HFFc6 (cell line): ENCODE data around the gene TCF7L1. TPM values are rescaled to one million over a fixed set of nuclear protein-coding genes. Genes with fewer than 3 reads are reported as not detected.

Experiments used
- DNase-seq: peaks from one replicate; pipeline ENCODE4 v3.0.0-alpha.2; 2018
- H3K27ac Mint-ChIP-seq: 2 replicates; pipeline ENCODE4 v1.8.0; 2020; ENCODE audit warnings: mild to moderate bottlenecking, mixed read lengths
- H3K27me3 Mint-ChIP-seq: 2 replicates; pipeline ENCODE4 v1.8.0; 2021; ENCODE audit warnings: mild to moderate bottlenecking, moderate library complexity, mixed read lengths; ENCODE audit not compliant: insufficient read depth
- H3K36me3 Mint-ChIP-seq: 2 replicates; pipeline ENCODE4 v1.8.0; 2021; ENCODE audit warnings: low read depth, mixed read lengths
- H3K4me1 Mint-ChIP-seq: 2 replicates; pipeline ENCODE4 v1.8.0; 2020; ENCODE audit warnings: low read depth, mixed read lengths
- H3K4me3 Mint-ChIP-seq: 2 replicates; pipeline ENCODE4 v1.8.0; 2020; ENCODE audit warnings: mild to moderate bottlenecking, moderate library complexity, mixed read lengths
- H3K9me3 Mint-ChIP-seq: 2 replicates; pipeline ENCODE4 v1.8.0; 2020; ENCODE audit warnings: mild to moderate bottlenecking, mixed read lengths
- total RNA-seq, 6 experiments: library from RNA; stranded (reverse); fragmentation: NEBNext Ultra II Directional; extraction: Animal tissue kit (Norgen Biotek cat#: 25700); gene quantifications; 2 replicates in 1 of 6; 3 replicates in 5 of 6; pipeline ENCODE4 v1.2.3, GENCODE V29; 2021
- TF ChIP-seq, protein P1 (sequence below): fragments of 200-600 bp; sonication (generic); IDR thresholded peaks from 2 replicates; pipeline ENCODE4 v1.5.0; 2021; ENCODE audit warnings: antibody characterized with exemption, mild to moderate bottlenecking

Gene TCF7L1
- total RNA-seq, 6 experiments from 2014 or later, result 2.6 to 10.3 (median 9.4) TPM

- peaks cover 26% of the 10 kb centered on the region for H3K4me1 Mint-ChIP-seq
- no peak for DNase-seq
- H3K27ac Mint-ChIP-seq, result no peak overlapping the region
- H3K4me3 Mint-ChIP-seq, result no peak overlapping the region
- H3K36me3 Mint-ChIP-seq, result no peaks in the 10 kb centered on the region; the same call in 1 of the 2 replicates
- peaks cover 10% of the 10 kb centered on the region for H3K27me3 Mint-ChIP-seq
- no peaks in the 10 kb centered on the region for H3K9me3 Mint-ChIP-seq
- TF ChIP-seq, protein P1, sequence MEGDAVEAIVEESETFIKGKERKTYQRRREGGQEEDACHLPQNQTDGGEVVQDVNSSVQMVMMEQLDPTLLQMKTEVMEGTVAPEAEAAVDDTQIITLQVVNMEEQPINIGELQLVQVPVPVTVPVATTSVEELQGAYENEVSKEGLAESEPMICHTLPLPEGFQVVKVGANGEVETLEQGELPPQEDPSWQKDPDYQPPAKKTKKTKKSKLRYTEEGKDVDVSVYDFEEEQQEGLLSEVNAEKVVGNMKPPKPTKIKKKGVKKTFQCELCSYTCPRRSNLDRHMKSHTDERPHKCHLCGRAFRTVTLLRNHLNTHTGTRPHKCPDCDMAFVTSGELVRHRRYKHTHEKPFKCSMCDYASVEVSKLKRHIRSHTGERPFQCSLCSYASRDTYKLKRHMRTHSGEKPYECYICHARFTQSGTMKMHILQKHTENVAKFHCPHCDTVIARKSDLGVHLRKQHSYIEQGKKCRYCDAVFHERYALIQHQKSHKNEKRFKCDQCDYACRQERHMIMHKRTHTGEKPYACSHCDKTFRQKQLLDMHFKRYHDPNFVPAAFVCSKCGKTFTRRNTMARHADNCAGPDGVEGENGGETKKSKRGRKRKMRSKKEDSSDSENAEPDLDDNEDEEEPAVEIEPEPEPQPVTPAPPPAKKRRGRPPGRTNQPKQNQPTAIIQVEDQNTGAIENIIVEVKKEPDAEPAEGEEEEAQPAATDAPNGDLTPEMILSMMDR, result no peak
Measured at GRCh38 chr2:85213404-85213803, 80.2 kb downstream of the TCF7L1 start.

DNA sequence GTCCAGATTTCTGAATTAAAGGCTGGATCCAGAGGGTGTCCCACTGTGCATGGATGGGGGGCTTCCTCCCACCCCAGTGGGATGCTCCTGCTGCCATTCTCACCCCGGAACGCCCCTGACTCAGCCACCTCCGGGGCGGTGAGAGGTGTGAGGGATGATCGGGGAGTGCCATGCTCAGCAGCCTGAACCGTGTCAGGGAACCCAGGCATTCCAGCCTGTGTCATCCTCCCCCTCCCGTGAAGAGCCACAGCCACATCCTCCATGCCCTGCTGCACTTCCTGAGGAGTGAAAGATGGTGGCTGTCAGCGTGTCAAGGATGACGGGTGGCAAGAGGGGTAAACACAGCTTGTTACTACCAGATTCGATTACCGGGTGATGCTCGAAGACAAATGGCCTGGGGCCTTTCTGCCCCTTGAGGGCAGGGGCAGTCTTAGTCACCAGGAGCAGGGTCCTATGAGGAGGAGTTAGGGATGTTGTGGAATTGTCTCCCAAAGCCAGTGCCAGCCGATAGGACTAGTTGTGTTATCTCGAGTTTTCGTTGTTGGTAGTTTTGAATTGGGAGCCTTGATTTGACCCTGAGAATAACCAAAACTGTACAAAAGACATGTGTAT, 80.8 kb downstream of the TCF7L1 start:
- no peaks in the 10 kb centered on the region; the same call in 1 of the 2 replicates for H3K36me3 Mint-ChIP-seq
- H3K9me3 Mint-ChIP-seq, result no peaks in the 10 kb centered on the region
- no peak overlapping the region for H3K27ac Mint-ChIP-seq
- TF ChIP-seq, protein P1, result no peak
- H3K4me1 Mint-ChIP-seq, result peaks cover 26% of the 10 kb centered on the region
- peaks cover 12% of the 10 kb centered on the region for H3K27me3 Mint-ChIP-seq
- H3K4me3 Mint-ChIP-seq, result no peak overlapping the region
- DNase-seq, result no peak

DNA sequence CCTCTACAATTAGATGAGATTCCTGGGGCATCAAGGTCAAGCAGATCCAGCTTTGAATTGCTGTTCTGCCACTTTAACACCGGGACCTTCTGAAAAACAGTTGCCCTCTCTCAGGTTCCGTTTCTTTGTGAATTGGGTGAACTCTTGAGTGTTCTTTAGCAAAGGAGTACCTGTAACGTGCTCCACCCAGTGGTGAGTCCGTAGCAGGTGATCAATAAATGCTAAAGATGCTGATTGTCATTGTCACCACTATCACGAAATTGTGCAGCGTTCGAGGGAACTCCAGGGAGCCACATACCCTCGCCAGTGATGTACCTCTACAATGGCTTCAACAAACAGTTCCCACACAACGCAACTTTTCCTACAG, 81.9 kb downstream of the TCF7L1 start:
- TF ChIP-seq, protein P1, result peak; percentile 32; the same call in 1 of the 2 replicates
- Mint-ChIP-seq H3K4me3 (no peak overlapping the region), H3K9me3 (no peaks in the 10 kb centered on the region), H3K27ac (peak overlapping the region; percentile 80; the same call in 1 of the 2 replicates), H3K36me3 (no peaks in the 10 kb centered on the region; the same call in 1 of the 2 replicates), H3K4me1 (peaks cover 26% of the 10 kb centered on the region), H3K27me3 (peaks cover 12% of the 10 kb centered on the region)
- no peak for DNase-seq

GRCh38 chr2:85215448-85216401, 82.5 kb downstream of the TCF7L1 start:
- no peaks in the 10 kb centered on the region for H3K9me3 Mint-ChIP-seq
- TF ChIP-seq, protein P1, result no peak
- DNase-seq, result peak; percentile 87
- H3K4me3 Mint-ChIP-seq, result peak overlapping the region; percentile 41; the same call in 1 of the 2 replicates
- peaks cover 26% of the 10 kb centered on the region for H3K4me1 Mint-ChIP-seq
- no peaks in the 10 kb centered on the region; the same call in 1 of the 2 replicates for H3K36me3 Mint-ChIP-seq
- H3K27me3 Mint-ChIP-seq, result peaks cover 12% of the 10 kb centered on the region
- H3K27ac Mint-ChIP-seq, result peak overlapping the region; percentile 80

DNA sequence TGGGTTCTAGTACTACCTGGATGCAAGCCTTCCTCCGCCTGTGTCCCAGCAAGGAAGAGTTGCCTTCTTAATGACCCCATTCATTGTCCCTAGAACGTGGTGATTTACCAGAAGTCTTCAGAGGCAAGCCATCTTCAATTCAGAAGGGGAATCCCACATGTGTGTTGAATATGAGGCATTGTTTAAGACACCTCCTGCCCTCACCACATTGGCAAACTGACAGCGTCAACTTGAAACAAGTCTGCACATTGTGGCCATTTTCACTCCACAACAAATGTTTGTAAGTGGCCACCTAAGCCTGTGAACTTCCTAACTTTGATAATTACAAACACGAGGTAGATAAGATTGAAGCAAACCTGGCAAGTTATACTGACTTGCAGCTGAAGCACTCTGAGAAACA, 83.7 kb downstream of the TCF7L1 start:
- peaks cover 26% of the 10 kb centered on the region for H3K4me1 Mint-ChIP-seq
- DNase-seq, result no peak
- H3K27ac Mint-ChIP-seq, result no peak overlapping the region
- H3K4me3 Mint-ChIP-seq, result no peak overlapping the region
- TF ChIP-seq, protein P1, result no peak
- no peaks in the 10 kb centered on the region for H3K9me3 Mint-ChIP-seq
- H3K36me3 Mint-ChIP-seq, result no peaks in the 10 kb centered on the region; the same call in 1 of the 2 replicates
- H3K27me3 Mint-ChIP-seq, result peaks cover 18% of the 10 kb centered on the region
